H9 (cell line): ENCODE data around the gene HNF1B. TPM values are rescaled to one million over a fixed set of nuclear protein-coding genes. Genes with fewer than 3 reads are reported as not detected.

Source experiments
- DNase-seq: peaks from one replicate; pipeline ENCODE4 v3.0.0-alpha.2; 2017
- H2AFZ ChIP-seq: one replicate; pipeline ENCODE4 v1.6.1; 2013; ENCODE audit warnings: mild to moderate bottlenecking, low read length, control low read depth, moderate library complexity
- H2AK5ac ChIP-seq: 2 replicates; pipeline ENCODE4 v1.6.1; 2013; ENCODE audit warnings: low read length, control low read depth, mixed read lengths; ENCODE audit not compliant: insufficient read length
- H2BK120ac ChIP-seq: one replicate; pipeline ENCODE4 v1.6.1; 2013; ENCODE audit warnings: low read depth, mild to moderate bottlenecking, low read length, control low read depth, inconsistent platforms; ENCODE audit not compliant: poor library complexity, severe bottlenecking
- H2BK12ac ChIP-seq: 2 replicates; pipeline ENCODE4 v1.6.1; 2013; ENCODE audit warnings: low read length, control low read depth, mixed read lengths, low read depth; ENCODE audit not compliant: insufficient read length
- H2BK15ac ChIP-seq: 2 replicates; pipeline ENCODE4 v1.6.1; 2013; ENCODE audit warnings: low read depth, low read length, control low read depth
- H2BK20ac ChIP-seq: one replicate; pipeline ENCODE4 v1.6.1; 2013; ENCODE audit warnings: low read depth, mild to moderate bottlenecking, low read length, control low read depth, inconsistent platforms; ENCODE audit not compliant: poor library complexity, severe bottlenecking
- H2BK5ac ChIP-seq: 2 replicates; pipeline ENCODE4 v1.6.1; 2013; ENCODE audit warnings: low read length, control low read depth, mixed read lengths; ENCODE audit not compliant: insufficient read length
- H3K14ac ChIP-seq: 2 replicates; pipeline ENCODE4 v1.6.1; 2013; ENCODE audit warnings: low read length, control low read depth; ENCODE audit not compliant: insufficient read depth
- H3K18ac ChIP-seq: 2 replicates; pipeline ENCODE4 v1.6.1; 2013; ENCODE audit warnings: low read depth, mild to moderate bottlenecking, mixed read lengths, low read length, control low read depth; ENCODE audit not compliant: insufficient read length
- H3K23ac ChIP-seq: 2 replicates; pipeline ENCODE4 v1.6.1; 2013; ENCODE audit warnings: low read length, control low read depth, mixed read lengths, low read depth; ENCODE audit not compliant: insufficient read length
- H3K23me2 ChIP-seq: 2 replicates; pipeline ENCODE4 v1.6.1; 2013; ENCODE audit warnings: low read depth, mild to moderate bottlenecking, mixed read lengths, low read length, control low read depth; ENCODE audit not compliant: insufficient read length, poor library complexity, severe bottlenecking
- H3K27ac ChIP-seq: 2 replicates; pipeline ENCODE4 v1.5.1; 2013; ENCODE audit warnings: low read length, control low read depth, mixed read lengths, low read depth; ENCODE audit not compliant: insufficient read length
- H3K27me3 ChIP-seq: 2 replicates; pipeline ENCODE4 v1.6.1; 2013; ENCODE audit warnings: low read length, control low read depth, inconsistent platforms; ENCODE audit not compliant: insufficient read depth
- H3K4ac ChIP-seq: 2 replicates; pipeline ENCODE4 v1.6.1; 2013; ENCODE audit warnings: low read depth, mild to moderate bottlenecking, control low read depth, inconsistent platforms, low read length, moderate library complexity
- H3K4me1 ChIP-seq: 2 replicates; pipeline ENCODE4 v1.6.1; 2013; ENCODE audit warnings: low read length, control low read depth, inconsistent platforms; ENCODE audit not compliant: insufficient read depth
- H3K4me2 ChIP-seq: 2 replicates; pipeline ENCODE4 v1.6.1; 2013; ENCODE audit warnings: low read length, control low read depth, mixed read lengths; ENCODE audit not compliant: insufficient read length, insufficient read depth
- H3K56ac ChIP-seq: 2 replicates; pipeline ENCODE4 v1.6.1; 2013; ENCODE audit warnings: low read depth, mild to moderate bottlenecking, mixed read lengths, low read length, control low read depth; ENCODE audit not compliant: insufficient read length
- H3K79me1 ChIP-seq: 2 replicates; pipeline ENCODE4 v1.6.1; 2013; ENCODE audit warnings: low read depth, mild to moderate bottlenecking, moderate library complexity, low read length, control low read depth, inconsistent platforms; ENCODE audit not compliant: insufficient read depth, poor library complexity, severe bottlenecking
- H3K79me2 ChIP-seq: 2 replicates; pipeline ENCODE4 v1.6.1; 2013; ENCODE audit warnings: low read length, control low read depth, inconsistent platforms; ENCODE audit not compliant: insufficient read depth
- H3K9ac ChIP-seq: 2 replicates; pipeline ENCODE4 v1.6.1; 2013; ENCODE audit warnings: low read length, control low read depth, mixed read lengths; ENCODE audit not compliant: insufficient read length; ENCODE audit errors: extremely low read depth
- H3K9me3 ChIP-seq: one replicate; pipeline ENCODE4 v1.6.1; 2013; ENCODE audit warnings: low read depth, low read length, inconsistent platforms; ENCODE audit not compliant: control insufficient read depth
- H3T11ph ChIP-seq: one replicate; pipeline ENCODE4 v1.6.1; 2013; ENCODE audit warnings: mild to moderate bottlenecking, low read length, control low read depth, inconsistent platforms
- H4K20me1 ChIP-seq: one replicate; pipeline ENCODE4 v1.6.1; 2013; ENCODE audit not compliant: control insufficient read depth, insufficient read length, insufficient read depth
- H4K5ac ChIP-seq: 2 replicates; pipeline ENCODE4 v1.6.1; 2013; ENCODE audit warnings: low read depth, mild to moderate bottlenecking, mixed read lengths, low read length, control low read depth; ENCODE audit not compliant: insufficient read length
- H4K8ac ChIP-seq: replicated peaks from 2 replicates; pipeline ENCODE4 v1.6.1; 2013; ENCODE audit warnings: low read length, control low read depth, mixed read lengths, low read depth; ENCODE audit not compliant: insufficient read length
- H4K91ac ChIP-seq: 2 replicates; pipeline ENCODE4 v1.6.1; 2013; ENCODE audit warnings: low read depth, mild to moderate bottlenecking, moderate library complexity, mixed read lengths, low read length, control low read depth; ENCODE audit not compliant: insufficient read length
- H3K27ac Mint-ChIP-seq, 3 experiments: 2 replicates in 2 of 3; 3 replicates in 1 of 3; pipeline ENCODE4 v1.8.0; 2020 to 2021; ENCODE audit warnings: mixed read lengths in 3 of 3, mild to moderate bottlenecking in 1 of 3, moderate library complexity in 1 of 3
- H3K27me3 Mint-ChIP-seq: 2 replicates; pipeline ENCODE4 v1.8.0; 2021; ENCODE audit warnings: low read depth, mild to moderate bottlenecking, moderate library complexity, mixed read lengths
- H3K36me3 Mint-ChIP-seq, 3 experiments: 2 replicates in 2 of 3; 3 replicates in 1 of 3; pipeline ENCODE4 v1.8.0; 2020 to 2021; ENCODE audit warnings: low read depth in 3 of 3, mixed read lengths in 3 of 3; ENCODE audit not compliant: insufficient read depth in 1 of 3
- H3K4me1 Mint-ChIP-seq, 2 experiments: 2 replicates each; pipeline ENCODE4 v1.8.0; 2020; ENCODE audit warnings: mixed read lengths in 2 of 2
- H3K4me3 Mint-ChIP-seq, 2 experiments: 2 replicates in 1 of 2; 3 replicates in 1 of 2; pipeline ENCODE4 v1.8.0; 2020 to 2021; ENCODE audit warnings: mild to moderate bottlenecking in 2 of 2, mixed read lengths in 2 of 2, moderate library complexity in 1 of 2
- H3K9me3 Mint-ChIP-seq, 2 experiments: 2 replicates in 1 of 2; 3 replicates in 1 of 2; pipeline ENCODE4 v1.8.0; 2020; ENCODE audit warnings: mild to moderate bottlenecking in 2 of 2, mixed read lengths in 2 of 2, moderate library complexity in 1 of 2
- CTCF ChIP-seq: fragments of 200-600 bp; sonication (generic); conservative IDR thresholded peaks from 3 replicates; pipeline ENCODE4 v1.8.0; 2021; ENCODE audit warnings: antibody characterized with exemption, mild to moderate bottlenecking
- WGBS: extraction: QIAGEN DNeasy Blood & Tissue Kit; methylation state at CpG from one replicate; pipeline ENCODE4 v1.1.7; 2013; ENCODE audit warnings: missing lambda C conversion rate, low lambda C conversion rate, mixed read lengths; ENCODE audit not compliant: insufficient read length; ENCODE audit errors: extremely low coverage; 5-methylcytosine and 5-hydroxymethylcytosine counted together
- total RNA-seq: library from RNA; stranded (reverse); gene quantifications from 2 replicates; pipeline ENCODE4 v1.2.1, GENCODE V29; 2021

Gene HNF1B
- total RNA-seq, 1 experiment from 2014 or later: not detected

- no peak overlapping the region for H3K56ac ChIP-seq
- no peak overlapping the region for H3K4ac ChIP-seq
- H3K23me2 ChIP-seq: no peaks in the 10 kb centered on the region
- no peak overlapping the region for H3K27ac ChIP-seq
- no peak overlapping the region for H2BK20ac ChIP-seq
- no CpG with 5 or more reads among the region's 1 CpG for WGBS
- H3K18ac ChIP-seq: no peak overlapping the region
- no peak for TF ChIP-seq CTCF
- H3K27me3 Mint-ChIP-seq: peaks cover 48% of the 10 kb centered on the region
- no peak overlapping the region for H2AK5ac ChIP-seq
- H3K4me2 ChIP-seq: no peak overlapping the region
- H2AFZ ChIP-seq: no peak overlapping the region
- no peaks in the 10 kb centered on the region for H3K79me1 ChIP-seq
- no peak overlapping the region for H3K14ac ChIP-seq
- no peak overlapping the region for H4K8ac ChIP-seq
- no peaks in the 10 kb centered on the region for H4K20me1 ChIP-seq
- H4K5ac ChIP-seq: no peak overlapping the region
- H3K9me3 ChIP-seq: no peaks in the 10 kb centered on the region
- H2BK5ac ChIP-seq: no peak overlapping the region
- H3K27ac Mint-ChIP-seq: no peak overlapping the region
- H3K9ac ChIP-seq: no peak overlapping the region
- H2BK12ac ChIP-seq: no peak overlapping the region
- peaks cover 3 to 5% of the 10 kb centered on the region in 2 experiments for H3K4me1 Mint-ChIP-seq
- no peak overlapping the region for H2BK15ac ChIP-seq
- no peak for DNase-seq
- peaks cover 3% of the 10 kb centered on the region; the same call in 1 of the 2 replicates for H3K79me2 ChIP-seq
- no peaks in the 10 kb centered on the region for H3K27me3 ChIP-seq
- no peaks in the 10 kb centered on the region for H3K9me3 Mint-ChIP-seq
- H3T11ph ChIP-seq: no peak overlapping the region
- no peak overlapping the region for H3K23ac ChIP-seq
- no peak overlapping the region for H3K4me3 Mint-ChIP-seq
- no peak overlapping the region for H2BK120ac ChIP-seq
- H4K91ac ChIP-seq: no peak overlapping the region
- no peaks in the 10 kb centered on the region for H3K36me3 Mint-ChIP-seq
- H3K4me1 ChIP-seq: no peaks in the 10 kb centered on the region
Measured at GRCh38 chr17:37647856-37648255, 97.0 kb downstream of the HNF1B start.
